GM21447 (cell line): ENCODE data around the gene DENND5A.

Experiments
- ATAC-seq: cut with Tn5 transposase; IDR thresholded peaks from one replicate; pipeline ENCODE4 v1.9.1; 2021; ENCODE audit not compliant: unreplicated experiment

Gene DENND5A

GRCh38 chr11:9141186-9141585 lies 124.0 kb downstream of the DENND5A start:
- no peak for ATAC-seq

DNA sequence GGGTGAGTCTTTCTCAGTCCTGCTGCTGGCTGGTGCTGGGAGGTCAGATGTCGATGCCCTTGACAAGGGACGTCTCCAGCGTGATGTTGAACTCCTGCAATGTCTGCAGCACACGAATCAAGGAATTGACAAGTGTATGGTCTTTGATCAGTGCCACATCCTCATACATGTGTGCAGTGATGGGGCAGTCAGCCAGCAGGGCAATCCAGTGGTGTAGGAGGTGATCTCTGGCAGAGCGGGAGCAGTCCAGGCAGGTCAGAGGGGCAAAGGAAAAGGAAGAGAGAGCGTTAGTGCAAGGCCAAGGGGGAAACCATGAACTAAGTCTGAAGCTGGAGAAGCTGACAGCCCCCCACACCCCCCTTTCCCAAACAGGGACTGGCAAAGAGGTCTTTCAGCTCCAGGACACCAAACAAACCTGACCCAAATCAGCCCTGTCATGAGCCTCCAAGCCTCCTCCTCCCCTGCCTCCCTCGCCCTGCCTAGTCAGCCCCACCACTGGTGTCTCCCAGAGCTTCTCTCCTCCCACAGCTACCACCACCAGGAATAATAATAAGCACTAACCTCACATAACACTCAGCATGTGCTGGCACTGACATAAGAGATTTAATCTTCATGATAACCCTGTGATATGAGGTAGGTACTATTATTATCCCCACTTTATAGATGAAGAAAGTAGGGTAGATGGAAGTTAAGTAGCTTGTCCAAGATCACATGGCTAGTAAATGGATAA lies 125.4 kb downstream of the DENND5A start:
- no peak for ATAC-seq

- ATAC-seq: no peak
These were observed 126.3 kb downstream of the DENND5A start for GRCh38 chr11:9138612-9139579.

- ATAC-seq: peak; percentile 16
These were observed 127.1 kb downstream of the DENND5A start for GRCh38 chr11:9138133-9138453.

GRCh38 chr11:9137293-9138132 lies 127.6 kb downstream of the DENND5A start:
- peak; percentile 95 for ATAC-seq

DNA sequence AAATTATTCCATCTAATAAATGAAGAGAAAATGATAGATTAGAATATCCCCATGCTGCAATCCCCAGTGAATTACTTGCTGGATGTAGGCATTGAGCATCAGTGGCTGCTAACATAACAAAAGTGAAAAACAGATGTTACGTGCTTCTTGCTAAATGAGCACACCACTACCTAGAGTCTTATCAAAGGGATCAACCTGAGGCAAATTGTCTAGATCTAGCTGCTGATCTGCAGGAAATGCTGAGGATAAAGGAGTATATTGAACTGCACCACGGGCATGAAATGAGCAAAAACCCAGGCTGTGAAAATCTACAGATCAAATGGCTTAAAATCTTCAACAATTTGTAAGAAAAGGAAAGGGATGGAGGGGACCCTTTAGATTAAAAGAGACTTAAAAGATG lies 128.4 kb downstream of the DENND5A start:
- ATAC-seq: no peak

DNA sequence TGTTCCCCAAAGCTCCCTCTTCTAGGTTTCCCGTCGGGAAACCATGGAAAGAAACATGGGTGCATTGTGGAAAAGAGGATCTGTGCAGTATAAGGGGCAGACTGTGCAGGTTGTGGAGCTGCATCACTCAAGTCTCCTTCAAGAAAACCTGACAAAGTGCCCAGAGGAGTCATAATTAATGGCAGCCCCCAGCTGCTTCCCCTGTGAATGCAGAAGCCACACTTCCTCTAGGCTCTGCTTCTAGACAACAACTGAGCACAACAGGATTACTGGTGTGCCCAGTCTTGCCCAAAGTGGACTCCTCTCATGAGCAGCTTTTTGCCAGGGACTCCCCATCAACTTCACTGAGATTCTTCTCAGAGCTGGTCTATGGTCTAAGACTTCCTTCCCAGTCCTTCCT lies 131.2 kb downstream of the DENND5A start:
- ATAC-seq: no peak

DNA sequence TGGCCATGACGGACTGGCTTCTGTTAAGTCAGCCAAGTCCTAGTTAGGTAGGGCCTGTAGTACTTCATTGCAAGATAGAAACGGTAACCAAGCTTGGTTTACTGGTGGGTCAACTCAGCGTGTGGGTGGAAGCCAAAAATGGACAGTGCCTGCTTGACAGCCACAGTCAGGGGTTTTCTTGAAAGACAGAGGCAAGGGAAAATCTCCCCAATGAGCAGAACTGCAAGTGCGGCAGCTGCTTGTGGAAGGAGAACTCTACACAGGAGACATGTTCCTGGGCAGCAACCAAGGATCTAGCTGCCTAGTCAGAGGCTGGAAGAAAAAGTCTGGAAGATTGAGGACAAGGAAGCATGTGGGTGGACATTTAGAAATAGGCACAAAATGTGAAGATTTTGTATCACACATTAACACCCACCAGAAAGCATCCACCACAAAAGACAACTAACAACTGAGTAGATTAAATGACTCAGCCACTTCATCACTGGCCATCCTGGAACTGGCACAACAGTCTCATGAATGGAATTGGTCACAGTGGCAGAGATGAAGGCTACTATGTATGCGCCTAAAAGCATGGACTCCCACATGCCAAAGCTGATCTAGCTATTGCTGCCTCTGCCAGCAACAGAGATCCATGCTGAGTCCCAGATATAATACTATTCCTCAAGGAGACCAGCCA lies 132.8 kb downstream of the DENND5A start:
- no peak for ATAC-seq

- no peak for ATAC-seq
These were observed 134.9 kb downstream of the DENND5A start for GRCh38 chr11:9130297-9130696.

GRCh38 chr11:9126636-9127035 lies 138.5 kb downstream of the DENND5A start:
- ATAC-seq: no peak

DNA sequence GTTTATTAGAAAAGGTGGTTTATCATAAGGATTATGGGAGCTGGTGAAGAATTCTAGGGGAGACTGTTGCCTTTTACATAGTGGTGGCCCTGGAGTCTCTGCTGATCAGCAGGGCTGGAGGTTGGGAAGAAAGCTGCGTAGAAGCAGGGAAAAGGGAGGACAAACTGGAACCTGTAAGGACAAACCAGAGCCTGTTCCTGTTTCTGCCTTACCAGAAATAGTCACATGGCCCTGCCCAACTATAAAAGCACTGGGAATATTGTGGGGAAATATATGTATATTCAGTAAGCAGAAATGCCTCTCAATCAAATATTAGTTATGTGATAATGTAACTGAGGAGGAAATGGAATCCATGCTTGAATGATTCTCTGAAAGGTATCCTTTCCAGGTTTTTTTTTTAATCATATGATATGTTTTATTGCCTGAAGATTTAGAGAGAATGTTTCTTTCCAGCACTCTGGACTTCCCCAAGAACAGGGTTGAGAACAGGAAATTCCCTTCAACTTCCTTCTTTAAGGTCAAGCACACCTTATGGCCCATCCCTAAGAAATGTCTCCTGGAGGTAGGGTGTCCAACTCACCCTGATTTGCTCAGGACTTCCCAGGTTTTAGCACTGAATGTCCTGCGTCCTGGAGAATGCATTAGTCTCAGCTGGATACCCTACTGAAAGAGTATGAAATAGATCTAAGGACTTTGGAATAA lies 139.8 kb downstream of the DENND5A start:
- ATAC-seq: no peak

DNA sequence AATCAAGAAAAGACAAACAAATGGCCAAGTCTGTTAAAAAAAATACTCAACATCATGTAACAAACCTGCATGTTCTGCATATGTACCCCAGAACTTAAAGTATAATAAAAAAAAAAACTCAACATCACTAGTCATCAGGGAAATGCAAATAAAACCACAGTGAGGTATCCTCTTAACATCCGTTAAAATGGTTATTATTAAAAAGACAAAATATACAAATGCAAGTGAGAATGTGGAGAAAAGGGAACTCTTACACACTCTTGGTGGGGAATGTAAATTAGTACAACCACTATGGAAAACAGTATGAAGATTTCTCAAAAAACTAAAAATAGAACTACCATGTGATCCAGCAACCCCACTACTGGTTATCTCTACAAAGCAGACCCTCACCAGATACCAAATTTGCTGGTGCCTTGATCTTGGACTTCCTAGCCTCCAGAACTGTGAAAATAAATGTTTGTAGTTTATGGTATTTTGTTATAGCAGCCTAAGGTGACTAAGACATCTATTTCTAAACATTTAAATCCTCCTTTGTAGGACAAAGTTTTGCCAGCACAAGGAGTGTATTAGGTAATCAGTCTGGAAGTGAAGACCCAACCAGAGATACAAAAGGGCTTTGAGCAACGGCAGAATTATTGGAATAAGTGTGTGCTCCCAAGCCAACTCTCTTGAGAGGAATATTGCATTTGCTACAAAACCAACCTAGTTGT lies 141.4 kb downstream of the DENND5A start:
- no peak for ATAC-seq

- ATAC-seq: no peak
These were observed 143.7 kb downstream of the DENND5A start for GRCh38 chr11:9121469-9121796.

- no peak for ATAC-seq
These were observed 144.3 kb downstream of the DENND5A start for GRCh38 chr11:9120664-9121468.

GRCh38 chr11:9118277-9118676 lies 146.9 kb downstream of the DENND5A start:
- ATAC-seq: no peak

DNA sequence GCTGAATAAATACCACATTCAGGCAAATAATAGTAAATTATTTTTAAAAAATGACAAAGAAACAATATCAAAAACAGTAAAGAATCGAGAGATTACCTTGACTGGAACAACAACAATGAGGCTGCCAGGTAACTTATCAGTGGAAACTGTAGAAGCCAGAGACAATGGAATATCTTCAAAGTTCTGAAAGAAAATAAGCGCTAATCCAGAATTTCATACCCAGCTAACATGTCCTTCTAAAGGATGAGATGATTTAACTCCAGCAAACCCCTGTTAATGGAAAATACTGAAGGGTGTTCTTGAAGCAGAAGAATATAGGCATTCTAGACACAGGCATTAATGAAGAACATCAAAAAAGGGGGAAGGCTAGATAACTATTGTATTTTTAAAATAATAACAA lies 153.1 kb downstream of the DENND5A start:
- no peak for ATAC-seq

DNA sequence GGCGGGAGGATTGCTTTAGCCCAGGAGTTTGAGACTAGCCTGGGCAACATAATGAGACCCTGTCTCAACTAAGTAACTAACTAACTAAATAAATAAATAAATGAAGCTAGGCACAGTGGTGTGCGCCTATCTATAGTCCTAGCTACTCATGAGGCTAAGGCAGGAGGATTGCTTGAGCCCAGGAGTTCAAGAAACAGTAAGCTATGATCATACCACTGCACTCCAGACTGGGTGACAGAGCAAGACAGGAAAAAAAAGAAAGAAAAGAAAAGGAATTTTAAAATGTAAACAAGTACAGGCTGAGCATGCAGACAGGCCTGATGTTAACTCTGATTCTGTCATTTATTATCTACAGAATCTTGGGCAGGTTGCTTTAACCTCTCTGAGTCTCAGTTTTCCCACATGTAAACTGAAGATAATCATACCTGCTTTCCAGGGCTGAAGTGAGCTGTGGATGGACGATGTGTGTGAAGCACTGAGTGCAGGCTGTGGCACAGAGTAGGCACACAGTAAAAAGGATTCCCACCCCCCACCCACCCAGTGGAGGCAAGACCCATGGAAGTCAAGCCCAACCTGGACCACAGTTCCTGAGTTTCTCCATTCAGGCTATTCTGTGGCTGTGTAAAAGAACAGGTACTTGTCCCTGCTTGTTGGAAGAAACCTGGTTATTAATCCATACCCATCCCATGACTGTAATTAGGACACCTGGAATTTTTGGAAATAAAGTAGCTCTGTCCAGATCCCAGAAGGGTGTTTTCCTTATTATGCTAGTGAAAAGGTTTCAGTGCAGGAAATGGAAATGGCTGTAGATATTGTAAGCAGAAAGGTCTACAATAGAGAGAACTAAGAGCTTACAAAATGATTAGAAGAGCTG lies 155.1 kb downstream of the DENND5A start:
- no peak for ATAC-seq

DNA sequence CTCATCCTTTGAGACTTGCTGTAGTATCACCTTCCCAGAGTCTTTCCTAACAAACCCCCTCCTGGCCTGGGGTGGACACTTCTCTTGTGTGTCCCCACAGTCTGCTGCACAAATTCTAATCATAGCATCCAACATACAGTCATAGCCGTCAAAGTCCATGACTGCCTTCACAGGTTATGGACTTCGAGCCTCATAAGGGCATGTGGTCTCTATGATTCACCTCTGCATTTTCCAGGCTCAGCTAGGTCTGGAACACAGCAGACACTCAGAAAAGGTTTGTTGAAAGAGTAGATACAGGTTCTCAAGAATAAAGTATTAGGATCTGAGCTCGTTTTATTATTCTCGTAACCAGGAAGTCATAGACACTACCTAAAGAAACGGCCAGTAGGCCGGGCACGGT lies 160.6 kb downstream of the DENND5A start:
- no peak for ATAC-seq
